GM13977 (cell line): ENCODE data around the gene AMFR.

Experiments used
- DNase-seq: peaks from one replicate; pipeline ENCODE4 v3.0.0; 2012; ENCODE audit warnings: low spot score
- in situ Hi-C: fragments of 300-500 bp; cut with MboI; formaldehyde crosslinking; loops from one replicate; pipeline ENCODE4 v1.12.0; 2022; ENCODE audit warnings: low sequenced_read_pairs, low pct_unique_long_range_greater_than_20kb, mixed read lengths, inconsistent platforms; ENCODE audit not compliant: unreplicated experiment
- TF ChIP-seq, protein P1 (sequence below): IDR thresholded peaks from 2 replicates; pipeline ENCODE4 v1.5.1; 2012; ENCODE audit warnings: mild to moderate bottlenecking, control low read depth; ENCODE audit not compliant: insufficient read depth; ENCODE audit errors: extremely low read depth, missing control alignments

Gene AMFR

DNA sequence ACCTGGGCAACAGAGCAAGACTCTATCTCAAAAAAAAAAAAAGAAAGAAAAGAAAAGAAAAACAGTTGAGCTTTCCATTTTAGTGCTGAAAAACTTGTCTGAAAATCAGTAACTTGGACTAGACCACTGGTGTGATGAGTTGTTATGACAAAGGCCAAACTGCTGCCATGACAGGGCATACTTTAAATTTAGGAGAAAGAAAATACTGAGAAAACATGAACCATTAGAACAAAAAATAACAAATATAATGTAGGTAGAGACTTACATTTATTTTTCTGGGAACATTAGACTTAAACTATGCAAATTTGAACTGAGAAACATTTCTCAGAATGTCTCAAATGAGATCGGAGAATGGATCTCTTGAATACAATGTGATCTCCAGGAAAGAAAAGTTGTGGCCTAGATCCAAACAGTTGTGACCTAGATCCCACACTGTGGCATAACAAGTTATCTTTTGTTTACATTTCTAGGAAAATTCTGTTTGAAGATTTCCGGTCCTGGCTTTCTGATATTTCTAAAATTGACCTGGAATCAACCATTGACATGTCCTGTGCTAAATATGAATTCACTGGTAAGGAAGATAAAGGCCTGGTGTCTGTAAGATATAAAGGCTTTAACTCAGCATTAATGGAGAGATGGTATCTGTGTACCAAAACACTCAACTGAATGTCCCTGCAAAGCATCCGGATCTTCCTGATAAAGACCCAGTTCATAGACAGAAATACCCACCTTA is 36.9 kb upstream of the AMFR start:
- TF ChIP-seq, protein P1, sequence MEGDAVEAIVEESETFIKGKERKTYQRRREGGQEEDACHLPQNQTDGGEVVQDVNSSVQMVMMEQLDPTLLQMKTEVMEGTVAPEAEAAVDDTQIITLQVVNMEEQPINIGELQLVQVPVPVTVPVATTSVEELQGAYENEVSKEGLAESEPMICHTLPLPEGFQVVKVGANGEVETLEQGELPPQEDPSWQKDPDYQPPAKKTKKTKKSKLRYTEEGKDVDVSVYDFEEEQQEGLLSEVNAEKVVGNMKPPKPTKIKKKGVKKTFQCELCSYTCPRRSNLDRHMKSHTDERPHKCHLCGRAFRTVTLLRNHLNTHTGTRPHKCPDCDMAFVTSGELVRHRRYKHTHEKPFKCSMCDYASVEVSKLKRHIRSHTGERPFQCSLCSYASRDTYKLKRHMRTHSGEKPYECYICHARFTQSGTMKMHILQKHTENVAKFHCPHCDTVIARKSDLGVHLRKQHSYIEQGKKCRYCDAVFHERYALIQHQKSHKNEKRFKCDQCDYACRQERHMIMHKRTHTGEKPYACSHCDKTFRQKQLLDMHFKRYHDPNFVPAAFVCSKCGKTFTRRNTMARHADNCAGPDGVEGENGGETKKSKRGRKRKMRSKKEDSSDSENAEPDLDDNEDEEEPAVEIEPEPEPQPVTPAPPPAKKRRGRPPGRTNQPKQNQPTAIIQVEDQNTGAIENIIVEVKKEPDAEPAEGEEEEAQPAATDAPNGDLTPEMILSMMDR, result no peak
- DNase-seq, result no peak
- in situ Hi-C loops, result no loop called here

DNA sequence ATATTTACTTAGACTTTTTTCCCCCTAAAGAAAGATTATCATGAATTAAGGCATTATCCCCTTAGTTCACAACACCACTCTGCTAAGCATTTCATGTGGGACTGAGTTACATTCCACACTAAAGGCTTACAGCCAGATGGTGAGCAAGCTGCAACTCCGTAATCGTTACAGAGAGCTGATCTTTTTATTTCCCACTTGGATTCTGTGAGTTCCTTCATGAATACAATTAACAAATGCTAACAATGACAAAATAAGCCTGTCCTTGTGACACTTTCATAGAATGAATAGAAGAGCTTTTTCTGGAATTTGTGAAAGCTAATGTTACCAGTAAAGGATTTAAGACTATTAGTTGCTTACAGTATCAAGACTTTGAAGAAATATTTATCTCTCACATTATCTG is 34.8 kb upstream of the AMFR start:
- no peak for DNase-seq
- in situ Hi-C loops, result no loop called here
- TF ChIP-seq, protein P1, result no peak

DNA sequence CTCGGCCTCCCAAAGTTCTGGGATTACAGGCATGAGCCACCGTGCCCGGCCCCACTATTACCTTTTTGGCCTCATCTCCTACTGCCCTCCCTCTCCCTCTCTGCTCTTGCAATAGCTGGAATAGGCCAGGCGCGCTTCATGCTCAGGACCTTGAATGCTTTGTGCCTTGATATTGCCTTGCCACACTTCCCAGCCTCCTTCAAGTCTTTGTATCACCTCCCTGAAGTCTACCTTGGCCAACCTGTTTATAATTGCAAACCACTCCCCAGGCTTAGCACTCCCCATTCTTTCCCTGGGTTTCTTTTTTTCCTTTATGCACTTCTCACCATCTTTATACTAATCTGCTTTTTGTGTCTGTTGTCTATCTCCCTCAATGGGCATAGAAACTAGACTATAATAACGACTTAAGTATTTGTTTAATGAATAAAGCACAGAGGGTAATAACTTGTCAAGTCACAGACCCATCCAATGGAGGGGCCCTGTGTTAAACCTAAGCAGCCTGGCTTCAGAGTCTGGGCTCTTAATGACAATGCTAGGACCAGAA is 32.7 kb upstream of the AMFR start:
- in situ Hi-C loops, result no loop called here
- TF ChIP-seq, protein P1, result no peak
- DNase-seq, result no peak

DNA sequence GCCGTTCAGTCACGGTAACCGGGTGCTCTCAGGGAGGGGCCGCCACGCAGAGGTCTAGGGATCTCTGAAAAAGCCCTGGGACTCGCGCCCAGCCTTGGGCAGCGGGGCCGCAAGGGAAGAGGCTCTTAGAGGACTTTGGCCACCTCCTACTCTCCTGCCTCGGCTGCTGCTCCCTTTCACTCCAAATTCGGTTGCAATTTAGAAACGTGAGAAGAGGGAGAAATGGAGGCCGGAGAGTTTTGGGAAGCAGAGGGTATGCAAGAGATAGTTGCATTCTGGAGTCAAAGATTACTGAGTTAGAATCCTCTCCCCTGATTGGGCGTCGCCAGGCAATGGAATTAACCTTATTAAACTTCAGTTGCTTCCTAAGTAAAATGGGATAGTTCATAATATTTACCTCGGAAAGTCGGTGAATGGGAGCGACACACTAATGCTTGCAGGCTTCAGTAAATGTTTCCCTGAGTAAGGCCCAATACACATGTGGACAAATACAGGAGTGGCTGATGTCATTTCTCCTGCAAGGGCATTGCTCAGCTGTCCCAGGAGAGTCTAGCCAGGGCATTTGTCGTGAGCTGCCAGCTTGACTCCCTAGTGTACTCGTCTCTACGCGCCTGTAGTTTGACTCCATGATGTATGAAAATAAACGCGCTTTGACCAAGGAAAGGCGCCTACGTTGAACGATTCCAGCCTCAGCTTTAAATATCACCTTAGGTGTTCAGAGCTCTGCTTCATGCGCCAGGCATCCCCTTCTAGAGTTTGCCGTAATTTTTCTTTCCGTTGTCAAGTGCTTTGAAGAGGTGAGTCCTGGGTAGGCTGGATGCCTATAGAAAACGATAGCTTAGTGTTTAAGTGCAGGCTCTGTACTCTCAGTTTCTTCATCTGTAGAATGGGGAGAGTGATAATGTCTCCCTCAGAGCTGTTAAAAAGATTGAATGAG is 26.7 kb upstream of the AMFR start:
- in situ Hi-C loops, result no loop called here
- peak; percentile 15 for DNase-seq
- TF ChIP-seq, protein P1, result no peak

DNA sequence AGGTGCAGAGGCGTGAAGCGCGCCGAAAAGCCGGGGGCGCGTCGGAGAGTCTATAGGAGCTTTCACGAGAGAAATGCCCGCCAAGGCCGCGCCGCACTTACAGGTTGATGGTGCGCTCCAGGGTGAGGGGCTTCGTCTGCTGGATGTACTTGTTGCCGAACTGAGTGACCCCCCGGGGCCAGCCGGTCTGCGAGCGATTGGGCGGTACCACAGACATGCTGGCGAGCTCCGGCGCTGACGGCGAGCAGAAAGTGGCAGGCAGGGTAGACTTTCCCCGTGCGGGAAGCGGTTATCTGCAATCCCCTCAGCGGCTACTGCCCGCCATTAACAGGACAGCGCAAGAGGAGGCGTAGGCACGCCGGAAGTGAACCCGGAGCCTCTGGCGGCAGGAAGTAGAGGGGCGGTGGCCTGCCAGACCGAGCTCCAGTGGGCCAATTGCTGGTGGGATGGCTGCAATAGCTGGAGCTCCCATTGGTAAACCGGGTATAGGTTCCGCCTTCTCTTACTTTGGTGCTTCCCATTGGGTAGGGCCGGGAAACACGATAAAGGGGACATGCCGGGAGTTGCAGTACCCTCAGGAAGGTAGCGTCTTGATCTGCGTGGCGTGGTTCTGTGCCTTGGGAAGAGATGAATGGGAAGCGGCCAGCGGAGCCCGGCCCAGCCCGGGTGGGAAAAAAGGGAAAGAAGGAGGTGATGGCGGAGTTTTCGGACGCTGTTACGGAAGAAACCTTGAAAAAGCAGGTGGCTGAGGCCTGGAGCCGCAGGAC is 25.8 kb upstream of the AMFR start, which contains the start of the genes NUDT21 and OGFOD1:
Gene NUDT21, minus strand, starts transcription at position 347 of the 767 bp plus-strand sequence. Its CDS starts 130 bp downstream, at position 217.
Gene OGFOD1, plus strand, starts transcription at position 569 of the 767 bp plus-strand sequence. Its CDS starts 59 bp downstream, at position 628.
- peak; percentile 97 for DNase-seq
- in situ Hi-C loops, result no loop called here
- TF ChIP-seq, protein P1, result no peak
